Neural progenitor cell (in vitro differentiated cells): Measurements from ENCODE around the gene CHRNA4.

ENCODE experiments used
- CTCF ChIP-seq: fragments of 200-600 bp; sonication (generic); IDR thresholded peaks from 2 replicates; pipeline ENCODE4 v1.5.1; 2017; ENCODE audit warnings: antibody characterized with exemption, mild to moderate bottlenecking
- EZH2 ChIP-seq: fragments of 200-600 bp; sonication (generic); IDR thresholded peaks from 2 replicates; pipeline ENCODE4 v1.6.1; 2017; ENCODE audit warnings: antibody characterized with exemption, mild to moderate bottlenecking, moderate library complexity
- EZH2phosphoT487 ChIP-seq: fragments of 200-600 bp; sonication (generic); IDR thresholded peaks from 2 replicates; pipeline ENCODE4 v1.6.1; 2017; ENCODE audit warnings: antibody characterized with exemption

GRCh38 chr20:63378626-63379025 lies 17.5 kb upstream of the CHRNA4 start:
- TF ChIP-seq CTCF = peak; percentile 13
- TF ChIP-seq EZH2 = no peak
- no peak for TF ChIP-seq EZH2phosphoT487
